LNCAP (cell line): Measurements from ENCODE around the gene CPEB2.

Experiments used
- TF ChIP-seq, protein P1 (sequence below): fragments of 450-650 bp; IDR thresholded peaks from 2 replicates; pipeline ENCODE4 v1.5.1; 2017; ENCODE audit warnings: mild to moderate bottlenecking

Gene CPEB2

DNA sequence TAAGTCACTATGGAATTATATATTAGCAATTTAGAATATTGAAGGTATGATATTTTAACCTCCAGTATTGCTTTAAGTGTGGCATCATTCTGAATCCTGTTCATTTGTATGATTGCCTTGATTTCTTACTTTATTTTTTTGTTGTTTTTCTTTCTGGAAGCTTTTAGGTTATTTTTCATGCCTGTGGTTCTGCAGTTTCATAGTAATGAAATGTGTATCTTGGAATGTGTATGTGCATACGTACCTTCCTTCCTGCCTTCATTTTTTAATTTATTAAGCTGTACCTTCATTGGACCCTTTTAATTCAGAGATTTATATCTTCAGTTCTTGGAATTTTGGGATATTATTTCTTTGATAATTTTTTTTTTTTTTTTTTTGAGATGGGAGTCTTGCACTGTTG lies 22.1 kb downstream of the CPEB2 start:
- TF ChIP-seq, protein P1, sequence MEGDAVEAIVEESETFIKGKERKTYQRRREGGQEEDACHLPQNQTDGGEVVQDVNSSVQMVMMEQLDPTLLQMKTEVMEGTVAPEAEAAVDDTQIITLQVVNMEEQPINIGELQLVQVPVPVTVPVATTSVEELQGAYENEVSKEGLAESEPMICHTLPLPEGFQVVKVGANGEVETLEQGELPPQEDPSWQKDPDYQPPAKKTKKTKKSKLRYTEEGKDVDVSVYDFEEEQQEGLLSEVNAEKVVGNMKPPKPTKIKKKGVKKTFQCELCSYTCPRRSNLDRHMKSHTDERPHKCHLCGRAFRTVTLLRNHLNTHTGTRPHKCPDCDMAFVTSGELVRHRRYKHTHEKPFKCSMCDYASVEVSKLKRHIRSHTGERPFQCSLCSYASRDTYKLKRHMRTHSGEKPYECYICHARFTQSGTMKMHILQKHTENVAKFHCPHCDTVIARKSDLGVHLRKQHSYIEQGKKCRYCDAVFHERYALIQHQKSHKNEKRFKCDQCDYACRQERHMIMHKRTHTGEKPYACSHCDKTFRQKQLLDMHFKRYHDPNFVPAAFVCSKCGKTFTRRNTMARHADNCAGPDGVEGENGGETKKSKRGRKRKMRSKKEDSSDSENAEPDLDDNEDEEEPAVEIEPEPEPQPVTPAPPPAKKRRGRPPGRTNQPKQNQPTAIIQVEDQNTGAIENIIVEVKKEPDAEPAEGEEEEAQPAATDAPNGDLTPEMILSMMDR, result no peak

DNA sequence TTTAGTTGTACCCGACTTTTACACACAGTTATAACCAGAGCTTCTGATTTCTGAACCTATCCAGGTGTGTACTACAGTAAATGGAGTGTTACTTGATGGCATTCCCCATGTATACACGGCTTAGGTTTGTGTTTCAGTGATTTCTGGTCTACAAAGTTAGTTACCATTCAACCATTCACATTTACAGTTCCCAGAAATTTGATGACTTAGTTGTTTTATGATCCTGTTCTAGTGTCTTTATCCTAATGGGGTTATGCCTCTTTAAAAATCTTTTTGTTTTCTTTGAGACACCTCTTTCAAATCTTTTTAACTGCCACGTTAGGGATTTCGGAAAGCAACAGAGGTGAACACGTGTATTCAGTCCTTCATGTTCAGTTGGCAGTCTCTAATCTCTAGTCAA lies 23.4 kb downstream of the CPEB2 start:
- TF ChIP-seq, protein P1, result no peak

DNA sequence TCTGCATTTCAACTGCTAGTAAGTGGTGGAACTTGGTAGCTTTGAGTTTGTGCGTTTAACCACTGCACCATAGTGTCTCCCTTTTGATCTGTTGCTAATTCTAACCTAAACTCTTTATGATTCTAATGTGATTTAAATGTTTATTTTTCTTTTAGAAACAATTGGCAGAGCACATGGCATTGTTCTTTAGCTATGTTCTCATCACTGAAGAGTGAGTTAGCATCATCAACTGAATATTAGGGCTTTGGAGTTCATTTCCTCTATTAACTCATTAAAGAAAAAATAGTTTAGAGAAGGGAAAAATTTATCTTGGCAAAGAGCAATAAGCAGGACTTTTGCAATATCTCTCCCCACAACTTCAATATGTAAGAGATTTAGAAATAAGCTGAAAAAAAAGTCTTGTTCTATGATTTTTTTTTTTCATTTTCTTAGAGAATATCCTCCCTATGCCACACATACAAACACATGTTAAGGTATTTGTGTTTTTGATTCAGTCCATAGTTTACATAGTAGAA lies 25.7 kb downstream of the CPEB2 start:
- TF ChIP-seq, protein P1, result no peak

DNA sequence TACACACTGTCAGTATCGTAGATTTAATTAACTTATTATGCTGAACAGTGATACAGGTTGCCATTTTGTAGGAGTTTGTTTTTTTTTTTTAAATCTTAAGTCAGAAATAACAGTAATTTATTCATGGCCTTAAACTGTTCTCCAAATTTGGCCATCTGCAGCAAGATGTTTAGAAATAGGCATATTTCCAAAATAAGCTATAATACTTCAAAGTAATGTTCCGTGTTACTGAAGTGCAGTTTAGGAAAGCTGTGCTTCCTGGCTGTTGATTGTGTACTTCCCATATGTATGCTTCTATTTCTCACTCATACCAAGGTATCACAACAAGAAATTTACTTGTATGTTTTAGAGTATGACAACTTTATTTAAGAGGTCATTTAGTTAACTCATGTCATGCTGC lies 28.9 kb downstream of the CPEB2 start:
- TF ChIP-seq, protein P1, result no peak

DNA sequence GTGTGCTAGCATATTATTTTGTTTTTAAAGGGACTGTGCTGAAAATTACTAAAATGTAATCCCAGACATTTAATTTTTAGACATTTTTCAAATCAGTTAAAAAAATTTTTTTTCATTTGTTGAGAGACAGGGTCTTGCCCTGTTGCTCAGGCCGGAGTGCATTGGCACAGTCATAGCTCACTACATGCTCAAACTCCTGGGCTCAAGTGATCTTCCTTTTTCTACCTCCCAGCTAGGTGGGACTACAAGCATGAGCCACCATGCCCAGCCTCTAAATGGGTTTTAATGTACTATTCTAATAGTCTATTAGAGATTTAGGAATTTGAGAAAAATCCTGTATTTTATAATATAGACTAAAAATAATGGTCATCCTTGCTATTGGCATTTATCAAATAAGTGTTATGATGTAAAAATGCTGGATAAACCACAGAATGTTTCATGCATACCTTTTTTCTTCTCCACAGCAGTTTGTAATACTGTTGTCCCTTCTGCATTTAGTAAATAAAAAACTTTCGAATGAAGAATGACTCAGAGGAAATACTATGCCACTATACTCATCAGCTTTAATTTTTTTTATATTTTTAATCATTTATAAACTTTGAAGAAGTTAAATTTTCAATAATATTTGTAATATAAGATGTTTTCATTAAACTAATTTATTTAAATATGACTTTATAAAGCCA lies 29.9 kb downstream of the CPEB2 start:
- TF ChIP-seq, protein P1, result no peak

DNA sequence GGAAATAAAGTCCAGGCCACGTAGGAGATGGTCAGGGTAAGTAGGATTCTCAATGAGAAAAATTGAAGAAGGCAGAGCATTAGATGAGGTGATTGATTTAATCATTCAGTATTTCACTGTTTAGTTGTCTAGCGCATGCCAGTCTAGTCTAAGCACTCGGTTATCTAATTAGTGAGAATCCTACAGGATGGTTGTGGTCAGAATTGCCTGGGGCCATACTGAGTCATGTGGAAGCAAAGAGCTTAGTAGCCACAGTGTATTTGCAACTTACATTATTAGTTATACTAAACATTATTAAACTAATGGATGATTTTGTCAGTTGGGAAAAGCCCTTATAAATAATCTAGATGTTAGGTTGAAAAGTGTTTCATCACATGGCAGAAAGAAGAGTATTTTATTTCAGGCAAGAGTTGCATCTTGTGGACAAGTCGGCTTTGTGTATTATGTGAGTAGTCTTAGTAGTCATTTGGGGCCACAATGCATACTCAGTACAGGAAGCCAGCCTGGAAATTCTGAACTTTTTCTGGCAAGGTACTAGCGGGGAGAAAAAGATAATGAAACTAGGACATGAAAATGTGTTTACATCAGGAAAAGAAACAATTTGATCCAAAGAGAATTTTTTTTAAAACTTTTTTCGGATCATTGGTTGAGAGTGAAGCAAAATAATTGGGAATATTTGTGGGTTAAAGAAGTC lies 31.9 kb downstream of the CPEB2 start:
- TF ChIP-seq, protein P1, result no peak

DNA sequence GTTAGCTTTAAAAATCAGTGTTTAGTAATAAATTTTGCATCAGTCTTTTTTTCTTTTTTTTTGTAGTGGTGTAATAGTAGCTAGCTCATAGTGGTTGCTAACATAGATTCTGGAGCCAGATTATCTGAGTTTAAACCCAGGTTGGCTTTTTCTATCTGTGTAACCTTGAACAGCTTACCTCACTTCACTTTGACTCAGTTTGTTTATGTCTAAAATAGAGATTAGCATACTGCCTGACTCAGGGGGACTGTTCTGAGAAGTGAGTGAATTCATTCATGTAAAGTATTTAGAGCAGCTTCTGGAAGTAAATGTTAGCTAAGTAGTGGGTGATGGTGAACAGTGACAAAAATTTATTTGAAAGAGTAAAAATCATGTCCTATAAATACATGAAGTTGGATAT lies 32.9 kb downstream of the CPEB2 start:
- TF ChIP-seq, protein P1, result no peak
